ENCODE data around the gene ZNF749. TPM values are rescaled to one million over a fixed set of nuclear protein-coding genes. Genes with fewer than 3 reads are reported as not detected.
A peak's percentile ranks its signal among the peaks of the same experiment; 100 is the strongest.

Gene ZNF749
- total RNA-seq = 1 to 10 TPM; 3.0 to 7.1 TPM
- long read RNA-seq, partial matches to known transcripts = 0 of 3 reads
- long read RNA-seq, other reads (novel, unspliced or antisense) = 2 of 3 reads

DNA sequence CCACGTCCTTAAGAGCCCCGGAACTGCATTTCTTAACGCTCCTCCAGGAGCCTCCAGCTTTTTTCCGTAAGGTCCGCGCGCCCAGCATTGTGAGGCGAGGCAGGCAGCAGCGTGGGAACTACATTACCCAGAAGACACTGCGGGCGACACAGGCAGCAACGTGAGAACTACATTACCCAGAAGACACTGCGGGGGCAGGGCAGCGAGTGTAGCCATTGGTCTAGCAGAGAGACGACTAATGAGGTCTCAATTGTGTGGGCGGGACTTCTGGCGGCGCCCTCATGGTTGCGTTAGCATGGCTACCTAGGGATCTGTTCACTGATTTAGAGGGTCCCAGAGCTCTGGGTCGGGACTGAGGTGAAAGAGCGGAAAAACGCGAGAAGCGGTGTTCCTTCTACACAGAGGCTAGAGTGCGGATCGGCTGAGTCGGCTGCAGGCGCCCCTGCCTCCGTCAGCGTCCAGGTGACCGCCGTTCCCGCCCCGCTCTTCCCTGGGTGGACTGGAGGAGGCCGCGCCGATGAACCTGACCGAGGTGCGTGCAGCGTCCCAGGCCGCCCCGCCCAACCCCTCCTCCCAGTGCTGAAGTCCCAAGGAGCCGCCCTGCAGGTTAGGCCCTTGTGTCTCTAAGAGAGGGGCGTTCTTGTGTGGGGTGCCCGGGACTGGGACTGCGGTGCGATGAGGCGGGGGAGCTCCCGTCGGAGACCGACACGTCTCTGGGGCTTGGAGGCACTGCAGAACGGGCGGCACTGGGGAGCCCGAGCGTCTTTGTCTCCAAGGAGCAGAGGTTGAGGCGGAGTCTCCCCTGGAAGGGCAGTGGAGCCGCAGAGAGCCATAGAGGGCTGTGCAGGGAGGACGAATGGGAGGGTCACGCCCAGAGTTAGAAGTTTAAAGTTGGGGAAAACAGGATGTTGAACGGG is at the start of gene ZNF749:
ZNF749 (plus strand) TSS at position 264 of the 917 bp plus-strand sequence; CDS start at position 518, 254 bp downstream.
- intact Hi-C loops (cut with DNase I) = loop anchor here in 1 of 2 donors (10.0 kb wide), 1 partner anchor 129 kb away; no protein-coding TSS in a partner anchor
- ATAC-seq (peak; percentile 100), DNase-seq (peak; percentile 99)

DNA sequence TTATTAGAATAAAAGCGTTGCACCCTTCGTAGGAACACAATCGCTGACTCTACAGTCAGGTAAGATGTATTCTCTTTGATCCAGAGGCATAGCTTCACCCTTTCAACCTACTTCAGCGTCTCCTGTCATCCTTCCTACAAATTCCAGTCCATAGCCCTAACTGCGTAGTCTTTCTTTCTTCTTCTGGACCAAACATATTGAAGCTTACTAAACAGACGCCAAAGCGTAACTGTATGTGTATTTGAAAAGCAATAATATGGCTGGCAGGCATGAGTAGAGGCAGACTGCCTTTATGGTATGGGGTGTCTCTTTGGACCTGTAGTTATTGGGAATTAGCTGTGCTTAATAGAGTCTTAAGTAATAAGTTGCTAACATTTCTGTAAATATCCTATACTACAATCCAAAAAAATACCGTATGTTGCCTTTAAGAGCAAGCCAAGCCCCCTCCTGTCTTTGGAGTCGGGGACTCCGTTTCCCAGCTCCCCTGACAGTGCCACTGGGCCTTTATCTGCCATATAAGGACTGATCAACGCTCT is 45.9 kb upstream of the ZNF749 start:
- DNase-seq (no peak), ATAC-seq (no peak)
- intact Hi-C loops (cut with DNase I) = loop anchor here in 1 of 2 donors (2.0 kb wide), 1 partner anchor 24 kb away; no protein-coding TSS in a partner anchor

DNA sequence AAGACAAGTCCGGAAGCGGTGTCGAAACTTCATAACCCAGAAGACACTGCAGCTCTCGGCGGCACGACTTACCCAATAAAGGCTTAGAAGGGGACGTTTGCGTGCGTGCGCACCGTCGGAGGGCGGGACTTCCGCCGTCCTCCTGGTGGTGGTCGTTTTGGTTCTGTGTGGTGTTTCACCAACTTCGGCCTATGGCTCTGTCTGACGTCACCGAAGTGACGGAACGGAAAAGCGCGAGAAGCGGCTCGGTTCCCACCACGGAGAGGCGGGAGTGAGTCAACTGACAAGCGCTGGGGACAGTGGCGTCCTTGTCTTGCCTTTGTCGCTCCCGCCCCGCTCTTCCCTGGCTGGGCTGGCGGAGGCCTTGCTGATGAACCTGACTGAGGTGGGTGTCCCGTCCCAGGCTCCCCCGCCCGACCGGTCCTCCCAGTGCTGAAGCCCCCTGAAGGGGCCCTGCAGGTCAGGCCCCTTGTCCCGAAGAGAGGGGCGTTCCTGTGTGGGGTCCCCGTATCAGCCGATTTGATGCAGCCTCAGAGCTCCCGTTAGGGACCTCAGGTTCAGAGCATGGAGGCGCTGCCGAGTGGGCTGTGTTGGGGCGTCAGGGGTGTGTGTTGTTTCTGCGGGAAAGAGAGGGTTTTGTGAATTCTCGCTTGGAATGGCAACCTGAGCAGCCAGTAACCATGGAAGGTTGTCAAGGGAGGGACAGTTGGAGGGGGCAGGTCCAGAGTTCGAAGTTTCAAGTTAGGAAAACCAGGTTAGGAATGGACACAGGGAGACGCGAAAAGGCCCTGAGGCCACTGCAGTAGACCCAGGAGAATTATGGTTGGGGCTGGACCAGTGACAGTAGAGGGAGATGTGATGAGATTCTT is 45.2 kb upstream of the ZNF749 start, which contains the start of gene ZNF548:
ZNF548 (plus strand) TSS at position 125 of the 869 bp plus-strand sequence; CDS start at position 371, 246 bp downstream.
- intact Hi-C loops (cut with DNase I) = loop anchor here in 1 of 2 donors (2.0 kb wide), 1 partner anchor 25 kb away; no protein-coding TSS in a partner anchor
- ATAC-seq = peak; percentile 100
- DNase-seq = peak; percentile 98

DNA sequence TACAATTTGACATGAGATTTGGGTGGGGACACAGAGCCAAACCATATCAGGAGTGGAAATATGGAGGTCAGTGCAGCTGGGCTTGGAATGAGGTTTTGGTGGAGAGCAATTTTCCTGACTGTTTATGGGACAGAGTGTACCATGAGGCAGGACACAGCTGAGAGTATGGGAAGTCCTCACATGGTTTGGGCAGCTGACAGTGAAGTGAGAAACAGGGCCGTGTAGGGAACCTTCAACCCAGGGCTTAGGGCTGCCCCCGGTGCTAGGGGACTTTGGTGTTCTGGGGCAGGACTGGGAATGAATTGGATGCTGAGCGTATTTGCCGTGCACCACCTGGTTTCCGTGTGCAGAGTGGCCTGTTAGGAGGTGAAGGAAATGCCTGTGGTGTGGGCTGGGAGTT is 39.4 kb upstream of the ZNF749 start:
- peak in 1 of 2 donors; percentile 14 for ATAC-seq

DNA sequence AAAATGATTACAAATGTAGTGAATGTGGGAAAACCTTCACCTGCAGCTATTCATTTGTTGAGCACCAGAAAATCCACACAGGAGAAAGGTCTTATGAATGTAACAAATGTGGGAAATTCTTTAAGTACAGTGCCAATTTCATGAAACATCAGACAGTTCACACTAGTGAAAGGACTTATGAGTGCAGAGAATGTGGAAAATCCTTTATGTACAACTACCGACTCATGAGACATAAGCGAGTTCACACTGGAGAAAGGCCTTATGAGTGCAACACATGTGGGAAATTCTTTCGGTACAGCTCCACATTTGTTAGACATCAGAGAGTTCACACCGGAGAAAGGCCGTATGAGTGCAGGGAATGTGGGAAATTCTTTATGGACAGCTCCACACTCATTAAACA is 36.3 kb upstream of the ZNF749 start:
- no peak for DNase-seq
- intact Hi-C loops (cut with DNase I) = no loop called here
- ATAC-seq = no peak

More for the DNA sequence above, 39.4 kb upstream of the ZNF749 start:
- no peak for DNase-seq
- intact Hi-C loops (cut with DNase I) = no loop called here

DNA sequence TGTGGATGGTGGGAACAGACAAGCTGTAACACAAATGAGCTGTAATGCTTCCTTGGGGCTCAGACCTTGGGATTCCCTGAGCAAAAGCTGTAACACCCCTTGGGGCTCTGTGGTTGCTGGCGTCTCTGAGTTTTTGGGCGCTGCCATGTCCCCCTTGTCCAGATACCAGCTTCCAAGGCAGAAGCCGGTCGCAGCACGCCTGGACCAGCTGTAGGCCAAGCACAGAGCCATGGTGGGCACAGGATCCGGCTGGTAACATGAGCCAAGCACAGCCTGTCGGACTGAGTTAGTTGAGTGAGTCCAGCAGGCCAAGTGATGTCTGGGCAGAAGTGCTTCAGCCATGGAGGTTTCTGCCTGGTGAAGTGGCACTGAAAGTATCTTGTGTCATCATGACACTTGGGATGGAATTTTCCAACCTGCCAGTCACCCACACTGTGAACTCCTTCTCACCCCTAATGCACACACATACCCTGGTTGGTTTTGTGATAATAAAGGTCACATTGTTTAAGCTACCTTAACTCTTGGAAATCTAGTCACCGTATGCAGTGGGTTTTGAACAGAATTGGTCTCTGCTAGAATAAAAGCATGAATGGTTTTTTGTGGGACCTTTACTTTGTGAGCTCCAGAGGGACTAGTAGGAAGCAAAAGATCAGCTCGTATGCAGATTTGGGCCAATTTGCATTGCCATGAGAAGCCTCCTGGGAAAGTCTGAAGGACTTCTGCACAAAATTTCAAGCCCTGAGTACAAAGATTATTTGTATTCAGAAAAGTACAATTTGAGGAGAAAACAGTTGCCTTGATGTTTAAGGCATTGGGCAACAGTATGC is 31.2 kb upstream of the ZNF749 start:
- ATAC-seq = no peak
- DNase-seq = no peak
- intact Hi-C loops (cut with DNase I) = no loop called here

DNA sequence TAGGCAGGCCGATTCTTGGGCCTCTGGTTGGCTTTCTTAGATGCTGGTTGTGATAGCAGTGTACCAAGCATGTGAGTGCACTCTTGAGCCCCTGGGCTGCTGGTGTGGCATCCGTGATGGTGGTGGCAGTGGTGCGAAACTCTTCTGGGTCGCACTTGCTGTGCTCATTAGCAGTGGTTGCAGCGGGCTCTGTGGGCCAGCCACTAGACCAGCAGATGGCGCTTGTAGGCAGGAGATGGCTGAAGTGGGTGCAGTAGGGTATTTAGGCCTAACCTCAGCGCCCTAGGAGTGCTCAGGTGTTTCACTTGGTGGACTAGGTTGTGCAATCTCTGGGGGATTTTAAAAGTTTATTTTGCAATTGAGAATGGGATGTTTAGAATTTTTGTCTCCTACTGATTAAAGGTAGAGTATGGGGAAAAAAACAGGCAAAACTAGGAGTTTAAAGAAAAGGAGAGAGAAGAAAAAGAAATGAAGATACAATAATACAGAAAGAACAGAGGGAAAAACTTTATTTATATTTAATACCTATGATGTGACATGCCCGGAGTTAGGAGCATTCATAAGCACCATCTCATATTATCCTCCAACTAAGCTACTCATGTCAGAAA is 28.5 kb upstream of the ZNF749 start:
- DNase-seq (peak; percentile 70), ATAC-seq (peak; percentile 42 to 65)

DNA sequence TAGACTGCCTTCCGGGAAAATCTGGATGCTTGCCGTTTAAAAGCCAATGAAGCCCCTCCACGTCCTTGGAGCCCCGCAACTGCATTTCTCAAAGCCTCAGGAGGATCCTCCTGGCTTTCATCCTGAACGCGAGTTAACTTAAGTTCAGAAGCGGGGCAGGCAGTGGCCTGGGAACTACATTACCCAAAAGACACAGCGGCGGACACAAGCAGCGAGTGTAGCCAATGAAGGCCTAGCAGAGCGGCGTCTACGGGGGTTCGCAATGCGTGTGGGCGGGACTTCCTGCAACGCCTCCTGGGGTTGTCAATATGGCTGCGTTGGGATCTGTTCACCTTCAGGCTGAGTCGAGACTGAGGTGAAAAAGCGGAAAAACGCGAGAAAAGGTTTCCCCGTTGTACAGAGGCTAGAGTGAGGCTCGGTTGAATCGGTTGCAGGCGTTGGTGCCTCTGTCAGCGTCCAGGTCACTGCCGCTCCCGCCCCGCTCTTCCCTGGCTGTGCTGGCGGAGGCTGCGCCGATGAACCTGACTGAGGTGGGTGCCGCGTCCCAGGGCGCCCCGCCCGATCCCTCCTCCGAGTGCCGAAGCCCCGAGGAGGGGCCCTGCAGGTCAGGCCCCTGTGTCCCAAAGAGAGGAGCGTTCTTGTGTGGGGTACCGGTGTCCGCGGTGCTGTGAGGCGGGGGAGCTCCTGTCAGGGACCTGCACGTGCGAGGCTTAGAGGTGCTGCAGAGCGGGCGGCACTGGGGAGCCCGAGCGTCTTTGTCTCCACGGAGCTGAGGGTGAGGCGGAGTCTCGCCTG is 24.1 kb upstream of the ZNF749 start, which contains the start of gene ZNF17:
ZNF17 (plus strand) TSS at position 285 of the 795 bp plus-strand sequence. CDS start 2,455 bp downstream, outside the sequence.
- intact Hi-C loops (cut with DNase I) = no loop called here
- DNase-seq (peak; percentile 97), ATAC-seq (peak; percentile 100)

More for the DNA sequence above, 28.5 kb upstream of the ZNF749 start:
- intact Hi-C loops (cut with DNase I) = no loop called here

DNA sequence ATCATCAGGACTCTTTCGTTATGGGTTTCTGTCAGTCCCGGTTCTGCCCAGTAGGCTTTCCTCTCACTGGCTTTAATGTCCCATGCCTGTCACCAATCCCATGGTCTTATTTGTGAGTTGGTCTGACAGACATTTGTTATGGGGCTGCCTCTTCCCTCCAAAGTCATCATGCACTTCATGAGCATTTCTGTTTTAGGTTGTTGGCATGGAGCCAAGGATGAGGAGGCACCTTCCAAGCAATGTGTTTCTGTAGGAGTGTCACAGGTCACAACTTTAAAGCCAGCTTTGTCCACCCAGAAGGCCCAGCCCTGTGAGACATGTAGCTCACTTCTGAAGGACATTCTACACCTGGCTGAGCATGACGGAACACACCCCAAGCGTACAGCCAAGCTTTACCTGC is 15.7 kb upstream of the ZNF749 start:
- ATAC-seq (no peak), DNase-seq (no peak)
- intact Hi-C loops (cut with DNase I) = no loop called here

DNA sequence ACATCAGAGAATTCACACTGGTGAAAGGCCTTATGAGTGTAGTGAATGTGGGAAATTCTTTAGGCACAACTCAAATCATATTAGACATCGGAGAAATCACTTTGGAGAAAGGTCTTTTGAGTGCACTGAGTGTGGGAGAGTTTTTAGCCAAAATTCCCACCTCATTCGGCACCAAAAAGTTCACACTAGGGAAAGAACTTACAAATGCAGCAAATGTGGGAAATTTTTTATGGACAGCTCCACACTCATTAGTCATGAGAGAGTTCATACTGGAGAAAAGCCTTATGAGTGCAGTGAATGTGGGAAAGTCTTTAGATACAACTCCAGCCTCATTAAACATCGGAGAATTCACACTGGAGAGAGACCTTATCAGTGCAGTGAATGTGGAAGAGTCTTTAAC is 14.1 kb upstream of the ZNF749 start:
- ATAC-seq = no peak
- intact Hi-C loops (cut with DNase I) = no loop called here
- no peak for DNase-seq

DNA sequence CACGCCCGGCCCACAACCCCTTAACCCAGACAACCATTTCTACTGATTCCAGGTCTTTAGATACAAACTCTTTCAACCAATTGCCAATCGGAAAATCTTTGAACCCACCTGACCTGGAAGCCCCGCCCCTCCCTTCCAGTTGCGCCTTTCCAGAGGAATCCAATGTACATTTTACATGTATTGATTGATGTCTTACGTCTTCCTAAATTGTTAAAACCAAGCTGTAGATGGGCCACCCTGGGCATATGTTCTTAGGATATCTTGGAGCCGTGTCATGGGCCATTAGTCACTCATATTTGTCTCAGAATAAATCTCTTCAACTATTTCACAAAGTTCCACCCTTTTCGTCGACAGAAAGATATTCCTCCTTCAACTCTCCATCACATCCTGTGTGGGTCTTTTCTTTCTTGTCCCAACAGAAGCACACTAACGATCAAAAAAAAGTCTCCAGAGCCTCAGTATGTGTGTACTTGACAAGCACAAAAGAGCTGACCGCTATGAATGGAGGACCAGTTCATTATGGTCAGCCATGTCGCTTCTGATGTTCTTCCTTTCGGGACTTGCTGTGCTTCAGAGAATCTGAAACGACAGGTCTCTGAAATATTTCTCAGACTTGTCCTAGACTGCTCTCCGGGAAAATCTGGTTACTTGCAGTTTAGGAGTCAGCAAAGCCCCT is 601 bp upstream of the ZNF749 start:
- intact Hi-C loops (cut with DNase I) = loop anchor here in 1 of 2 donors (10.0 kb wide), 1 partner anchor 130 kb away; no protein-coding TSS in a partner anchor
- DNase-seq (no peak), ATAC-seq (peak; percentile 2 to 13)

DNA sequence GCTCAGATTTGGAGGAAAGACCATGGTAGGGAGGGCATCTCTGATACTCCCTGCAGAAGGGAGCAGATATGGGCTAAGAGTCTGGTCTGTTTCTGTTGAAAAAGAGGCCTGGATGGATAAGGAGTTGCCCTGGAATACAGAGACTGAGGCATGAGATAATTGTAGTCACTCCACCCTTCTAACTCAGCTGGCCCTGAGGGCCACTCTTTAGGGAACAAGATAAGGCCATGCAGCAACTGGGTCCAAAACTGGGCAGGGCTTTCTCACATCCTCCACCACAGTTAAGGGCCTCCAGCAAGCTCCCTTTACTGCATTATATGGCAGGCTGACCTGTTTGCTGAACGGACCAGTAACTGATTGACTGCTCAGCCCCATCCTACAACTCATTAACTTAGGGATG is 1.3 kb downstream of the ZNF749 start:
- intact Hi-C loops (cut with DNase I) = loop anchor here in 1 of 2 donors (10.0 kb wide), 1 partner anchor 128 kb away; no protein-coding TSS in a partner anchor
- ATAC-seq = no peak
- no peak for DNase-seq

DNA sequence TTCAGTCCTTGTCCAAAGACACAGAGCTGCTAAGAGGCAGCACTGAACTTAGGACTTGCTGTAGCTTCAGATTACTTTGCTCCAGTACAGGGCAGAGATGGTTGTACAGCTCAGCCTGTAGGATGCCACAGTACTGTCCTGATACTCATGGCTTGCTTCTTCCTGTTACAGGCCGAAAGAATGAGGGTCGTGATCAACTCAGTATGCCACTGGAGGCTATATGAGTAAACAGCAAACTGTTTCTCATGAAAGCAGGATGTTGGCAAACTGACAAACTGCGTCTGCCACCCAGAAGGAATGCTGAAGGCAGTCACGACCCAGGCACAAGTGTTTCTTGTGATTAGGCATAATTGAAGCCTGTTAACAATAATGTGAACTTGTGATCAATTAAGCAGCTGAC is 2.8 kb downstream of the ZNF749 start:
- intact Hi-C loops (cut with DNase I) = loop anchor here in 1 of 2 donors (10.0 kb wide), 1 partner anchor 127 kb away; no protein-coding TSS in a partner anchor
- no peak for DNase-seq
- no peak for ATAC-seq

DNA sequence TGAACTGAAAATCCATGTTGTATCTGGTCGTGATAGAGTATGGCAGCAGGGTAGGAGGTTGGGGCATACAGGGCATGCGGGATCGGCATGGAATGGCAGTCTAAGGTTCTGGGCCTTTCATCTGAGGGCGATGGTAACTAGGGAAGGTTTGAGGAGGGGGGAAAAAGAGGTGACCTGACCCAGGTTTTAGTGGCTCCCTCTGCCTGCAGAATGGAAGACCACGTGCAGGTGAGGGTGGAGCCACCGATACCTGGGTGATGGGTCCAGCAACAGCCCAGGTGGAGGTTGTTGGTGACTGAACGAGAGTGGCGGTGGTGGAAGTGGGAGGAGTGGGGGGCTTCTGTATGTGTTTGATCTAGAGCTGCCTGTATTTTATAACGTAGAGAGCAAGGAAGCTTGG is 3.8 kb downstream of the ZNF749 start:
- DNase-seq (no peak), ATAC-seq (no peak)
- intact Hi-C loops (cut with DNase I) = loop anchor here in 1 of 2 donors (10.0 kb wide), 1 partner anchor 126 kb away; no protein-coding TSS in a partner anchor

DNA sequence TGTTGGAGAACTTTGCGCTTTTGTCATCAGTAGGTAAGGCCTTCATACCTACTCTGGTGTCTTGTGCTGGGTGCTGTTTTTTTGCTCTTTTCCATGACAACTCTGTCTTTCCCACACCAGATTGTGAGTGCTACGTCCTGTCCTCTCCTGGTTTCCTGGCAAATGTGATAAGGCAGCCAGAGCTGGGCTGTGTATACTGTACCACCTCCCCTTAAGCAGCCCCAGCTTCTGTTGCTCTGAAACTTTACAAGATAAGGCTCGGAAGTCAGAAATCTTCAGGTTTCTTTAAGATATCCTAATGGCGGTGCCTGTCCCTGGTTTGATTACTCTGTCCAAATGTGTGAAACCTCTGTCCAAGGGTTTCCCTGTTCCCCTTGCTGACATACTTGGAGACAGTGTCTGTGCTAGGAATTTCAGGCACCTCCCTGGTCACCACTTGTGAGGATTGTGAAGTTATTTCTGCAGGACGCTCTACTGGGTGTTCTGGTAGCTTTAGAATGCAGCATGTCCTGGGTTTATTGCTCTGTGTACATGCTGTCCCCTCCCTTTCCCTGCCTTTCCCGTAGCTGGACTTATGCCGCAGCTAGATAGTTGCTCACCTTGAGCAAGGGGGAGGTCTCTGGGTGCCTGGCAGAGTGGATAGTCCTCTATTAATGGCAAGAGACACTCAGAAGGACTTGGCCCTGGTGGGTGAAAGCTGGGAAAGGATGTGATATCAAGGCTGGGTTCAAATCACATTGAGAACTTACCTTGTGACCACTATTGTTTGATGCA is 7.0 kb downstream of the ZNF749 start:
- intact Hi-C loops (cut with DNase I) = no loop called here
- DNase-seq (no peak), ATAC-seq (no peak)

Data from left cardiac atrium (tissue), 4 donors.